IPS DF 19.7 (cell line): ENCODE results near the gene FAM13B.

Experiments used
- DNase-seq: peaks from one replicate; pipeline ENCODE4 v3.0.0-alpha.2; 2013; ENCODE audit warnings: low read depth, low spot score

The FAM13B gene

GRCh38 chr5:137901011-137901817, 131.7 kb downstream of the FAM13B start:
- no peak for DNase-seq

DNA sequence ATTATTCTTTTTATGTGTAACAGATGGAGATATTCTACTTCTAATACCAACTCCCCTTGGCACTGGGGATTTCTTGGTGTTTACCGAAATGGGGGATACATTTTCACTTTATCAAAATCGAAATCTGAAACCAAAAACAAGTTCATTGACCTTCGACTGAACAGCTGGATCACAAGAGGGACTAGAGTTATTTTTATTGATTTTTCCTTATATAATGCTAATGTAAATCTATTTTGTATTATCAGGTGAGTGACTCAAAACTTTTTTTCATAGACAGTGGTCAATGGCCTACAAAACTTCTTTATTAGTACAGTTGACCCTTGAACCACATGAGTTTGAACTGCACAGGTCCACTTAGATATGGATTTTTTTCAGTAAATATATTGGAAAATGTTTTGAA, 133.4 kb downstream of the FAM13B start:
- no peak for DNase-seq

- no peak for DNase-seq
Observed at GRCh38 chr5:137896560-137896959, 136.3 kb downstream of the FAM13B start.

GRCh38 chr5:137894586-137894985, 138.3 kb downstream of the FAM13B start:
- no peak for DNase-seq

- no peak for DNase-seq
Observed at GRCh38 chr5:137891849-137892248, 141.0 kb downstream of the FAM13B start.

GRCh38 chr5:137890845-137891244, 142.0 kb downstream of the FAM13B start:
- DNase-seq, result no peak

DNA sequence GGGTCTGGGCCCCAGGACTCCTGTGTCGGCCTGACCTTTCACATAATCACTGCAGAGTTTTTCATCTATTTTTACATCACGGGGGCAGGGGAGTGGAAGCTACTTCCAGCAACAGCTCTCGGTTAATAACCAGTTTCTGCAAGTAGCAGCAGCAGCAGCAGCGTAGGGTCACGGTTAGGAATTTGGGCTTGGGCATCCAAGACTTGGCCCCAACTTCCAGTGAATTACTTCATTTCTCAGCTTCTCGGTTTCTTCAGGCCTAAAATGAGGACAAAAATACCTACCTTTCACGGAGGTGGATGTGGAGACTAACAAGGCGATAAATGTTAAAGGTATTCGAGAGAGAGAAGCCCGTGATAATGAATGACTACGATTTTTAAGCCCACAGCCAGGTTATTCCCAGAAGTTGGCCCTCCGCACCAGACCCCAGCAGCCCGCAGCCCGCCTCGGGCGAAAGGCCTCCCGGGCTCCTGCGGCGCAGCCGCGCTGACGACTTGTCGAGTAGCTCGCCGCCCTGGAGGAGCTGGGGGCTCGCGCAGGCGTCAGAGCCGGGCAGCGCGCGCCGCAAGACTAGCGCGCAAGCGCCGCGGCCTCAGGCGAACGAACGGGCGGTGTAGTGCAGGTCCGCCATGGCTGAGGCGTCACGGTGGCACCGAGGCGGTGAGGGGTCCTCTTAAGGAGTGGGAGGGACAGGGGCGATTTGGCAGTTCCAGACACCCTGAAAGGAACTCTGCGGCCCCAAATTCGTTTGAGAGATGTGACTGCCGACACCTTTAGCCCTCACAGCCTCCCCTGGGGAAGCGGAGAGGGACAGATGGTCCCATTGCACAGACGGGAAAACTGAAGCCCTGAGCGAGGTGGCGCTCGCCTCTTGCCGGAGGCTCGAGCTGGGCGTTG, 143.8 kb downstream of the FAM13B start, which contains the start of gene PKD2L2:
TSS of gene PKD2L2 (plus strand) at position 595 of the 897 bp plus-strand sequence. CDS start at position 630, 35 bp downstream.
- DNase-seq, result peak; percentile 65

- no peak for DNase-seq
Observed at GRCh38 chr5:137888466-137888862, 144.4 kb downstream of the FAM13B start.
